NCI-H2171 (cell line): ENCODE data around the gene RTKN.

ENCODE experiments used
- DNase-seq: peaks from one replicate; lab custom pipeline; 2025; lab: John Stamatoyannopoulos, UW

RTKN gene

DNA sequence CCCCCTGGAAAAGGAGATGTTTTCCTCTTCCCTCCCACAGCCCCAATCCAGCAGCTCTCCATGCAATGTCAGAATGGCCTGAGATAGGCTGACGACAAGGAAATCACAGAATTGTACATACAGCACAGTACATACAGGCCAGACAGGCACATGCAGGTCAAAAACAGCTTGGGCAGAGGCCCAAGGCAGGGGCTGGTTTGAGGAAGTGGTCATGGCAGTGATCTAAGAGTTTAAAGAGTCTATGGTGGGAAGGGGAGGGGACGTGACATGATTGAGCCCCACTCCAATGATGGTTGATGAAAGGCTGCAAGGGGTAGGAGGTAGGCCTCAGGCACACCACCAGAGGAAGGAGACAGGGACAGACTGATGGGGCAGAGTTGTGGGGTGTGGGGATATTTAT, 65.9 kb downstream of the RTKN start:
- DNase-seq, result no peak
